Measurements from ENCODE around the gene TM6SF1. TPM values are rescaled to one million over a fixed set of nuclear protein-coding genes. Genes with fewer than 3 reads are reported as not detected.

TM6SF1 gene
- total RNA-seq, 2 donors from 2014 or later, result 1.2 to 1.9 TPM

DNA sequence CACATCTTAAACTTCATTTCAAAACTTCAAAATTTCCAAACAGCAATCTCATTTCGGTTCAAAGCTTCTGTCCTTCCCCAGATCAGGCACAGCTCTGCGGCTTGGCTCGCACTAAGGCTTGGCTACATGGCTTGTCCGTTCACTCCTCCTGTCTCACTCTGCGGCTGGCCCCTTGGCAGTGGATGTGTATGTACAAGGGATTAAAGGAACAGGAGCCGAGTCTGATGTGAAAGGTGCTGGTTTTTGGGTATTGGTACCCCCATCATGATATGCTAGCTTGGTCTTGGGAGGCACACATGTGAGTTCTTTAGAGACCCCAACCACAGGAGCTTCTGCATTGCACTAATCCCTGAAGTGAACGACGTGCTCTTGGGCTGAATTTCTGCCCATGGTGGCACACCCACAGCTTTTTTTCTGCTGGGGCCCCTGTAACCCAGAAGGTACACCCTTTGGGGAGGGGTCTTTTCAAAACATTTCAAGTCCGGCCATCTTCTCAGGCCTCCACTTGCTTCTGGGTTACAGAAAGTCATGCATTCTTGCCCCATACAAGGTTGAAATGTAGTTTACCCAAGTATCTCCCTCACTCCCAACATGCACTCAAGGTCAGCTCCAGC is 12.6 kb downstream of the TM6SF1 start:
- Mint-ChIP-seq H3K27me3 (ENCODE audit: insufficient read depth) (no peaks in the 10 kb centered on the region), H3K4me3 (no peak overlapping the region), H3K9me3 (no peaks in the 10 kb centered on the region), H3K27ac (no peak overlapping the region), H3K36me3 (ENCODE audit: low read depth) (no peaks in the 10 kb centered on the region), H3K4me1 (no peaks in the 10 kb centered on the region)
- no peak for TF ChIP-seq CTCF (conservative IDR thresholded peaks at IDR 0.05)
- H3K27me3 ChIP-seq (ENCODE audit: control insufficient read depth, insufficient read depth, low read length, poor library complexity, severe bottlenecking), result no peaks in the 10 kb centered on the region
- no peak overlapping the region for H3K4me3 ChIP-seq (ENCODE audit: low read length)
- no peak for DNase-seq
- H3K36me3 ChIP-seq (ENCODE audit: control insufficient read depth, insufficient read depth, low read length), result no peaks in the 10 kb centered on the region
- no peaks in the 10 kb centered on the region for H3K4me1 ChIP-seq (ENCODE audit: control insufficient read depth, insufficient read depth, low read length)
- WGBS, 2 experiments (ENCODE audit: insufficient coverage in 1 of 2, insufficient read length in 1 of 2), result 94 to 100% methylated on average over 7 to 9 of the region's 9 CpGs
- no peaks in the 10 kb centered on the region for H3K9me3 ChIP-seq (ENCODE audit: control insufficient read depth, low read length)
- H3K9ac ChIP-seq (ENCODE audit: extremely low read depth, low read length, poor library complexity, severe bottlenecking), result no peak overlapping the region
- no peak overlapping the region for H3K27ac ChIP-seq (ENCODE audit: low read depth, low read length)

- no peaks in the 10 kb centered on the region for H3K4me1 Mint-ChIP-seq
- WGBS, 2 experiments (ENCODE audit: insufficient coverage in 1 of 2, insufficient read length in 1 of 2), result no CpG with 5 or more reads among the region's 1 CpG
- no peak for TF ChIP-seq CTCF (conservative IDR thresholded peaks at IDR 0.05)
Observed at GRCh38 chr15:83123529-83123928, 16.1 kb downstream of the TM6SF1 start.

GRCh38 chr15:83127547-83128150 is 20.2 kb downstream of the TM6SF1 start:
- no peak overlapping the region for H3K27ac ChIP-seq (ENCODE audit: low read depth, low read length)
- H3K9me3 ChIP-seq (ENCODE audit: control insufficient read depth, low read length), result no peaks in the 10 kb centered on the region
- H3K9me3 Mint-ChIP-seq, result no peaks in the 10 kb centered on the region
- no peaks in the 10 kb centered on the region for H3K27me3 Mint-ChIP-seq (ENCODE audit: insufficient read depth)
- no peak for DNase-seq
- no peak overlapping the region for H3K9ac ChIP-seq (ENCODE audit: extremely low read depth, low read length, poor library complexity, severe bottlenecking)
- H3K36me3 Mint-ChIP-seq (ENCODE audit: low read depth), result peaks cover 8% of the 10 kb centered on the region
- no peaks in the 10 kb centered on the region for H3K27me3 ChIP-seq (ENCODE audit: control insufficient read depth, insufficient read depth, low read length, poor library complexity, severe bottlenecking)
- H3K4me1 Mint-ChIP-seq, result no peaks in the 10 kb centered on the region
- WGBS, 2 experiments (ENCODE audit: insufficient coverage in 1 of 2, insufficient read length in 1 of 2), result 99 to 100% methylated on average over 1 to 3 of the region's 3 CpGs
- H3K27ac Mint-ChIP-seq, result no peak overlapping the region
- no peaks in the 10 kb centered on the region for H3K4me1 ChIP-seq (ENCODE audit: control insufficient read depth, insufficient read depth, low read length)
- no peak overlapping the region for H3K4me3 Mint-ChIP-seq
- no peak overlapping the region for H3K4me3 ChIP-seq (ENCODE audit: low read length)
- peaks cover 30% of the 10 kb centered on the region for H3K36me3 ChIP-seq (ENCODE audit: control insufficient read depth, insufficient read depth, low read length)
- TF ChIP-seq CTCF (conservative IDR thresholded peaks at IDR 0.05), result no peak

More at GRCh38 chr15:83123529-83123928, 16.1 kb downstream of the TM6SF1 start:
- no peaks in the 10 kb centered on the region for H3K9me3 Mint-ChIP-seq
- no peak overlapping the region for H3K9ac ChIP-seq (ENCODE audit: extremely low read depth, low read length, poor library complexity, severe bottlenecking)
- DNase-seq, result no peak
- H3K4me1 ChIP-seq (ENCODE audit: control insufficient read depth, insufficient read depth, low read length), result no peaks in the 10 kb centered on the region
- no peak overlapping the region for H3K27ac ChIP-seq (ENCODE audit: low read depth, low read length)
- no peak overlapping the region for H3K4me3 ChIP-seq (ENCODE audit: low read length)
- no peaks in the 10 kb centered on the region for H3K27me3 Mint-ChIP-seq (ENCODE audit: insufficient read depth)
- H3K36me3 ChIP-seq (ENCODE audit: control insufficient read depth, insufficient read depth, low read length), result peaks cover 10% of the 10 kb centered on the region
- H3K36me3 Mint-ChIP-seq (ENCODE audit: low read depth), result no peaks in the 10 kb centered on the region
- no peak overlapping the region for H3K27ac Mint-ChIP-seq
- H3K4me3 Mint-ChIP-seq, result no peak overlapping the region
- no peaks in the 10 kb centered on the region for H3K9me3 ChIP-seq (ENCODE audit: control insufficient read depth, low read length)
- H3K27me3 ChIP-seq (ENCODE audit: control insufficient read depth, insufficient read depth, low read length, poor library complexity, severe bottlenecking), result no peaks in the 10 kb centered on the region
